Breast epithelium (tissue), 3 donors: ENCODE results near the gene ETV3L.

Source experiments
- POLR2A ChIP-seq: fragments of 450-650 bp; IDR thresholded peaks from one replicate; pipeline ENCODE4 v1.6.1; 2016; ENCODE audit warnings: antibody characterized with exemption, mild to moderate bottlenecking, moderate library complexity
- POLR2AphosphoS5 ChIP-seq, 3 donors: sonication (generic); formaldehyde crosslinking; IDR thresholded peaks; one replicate each; pipeline ENCODE4 v1.6.1; 2017; ENCODE audit warnings: antibody characterized with exemption in 3 of 3
- TF ChIP-seq, protein P1 (sequence below), 3 donors: fragments of 450-650 bp; IDR thresholded peaks; one replicate each; pipeline ENCODE4 v1.5.1; 2016 to 2017; ENCODE audit warnings: antibody characterized with exemption in 3 of 3, mild to moderate bottlenecking in 3 of 3, moderate library complexity in 3 of 3

DNA sequence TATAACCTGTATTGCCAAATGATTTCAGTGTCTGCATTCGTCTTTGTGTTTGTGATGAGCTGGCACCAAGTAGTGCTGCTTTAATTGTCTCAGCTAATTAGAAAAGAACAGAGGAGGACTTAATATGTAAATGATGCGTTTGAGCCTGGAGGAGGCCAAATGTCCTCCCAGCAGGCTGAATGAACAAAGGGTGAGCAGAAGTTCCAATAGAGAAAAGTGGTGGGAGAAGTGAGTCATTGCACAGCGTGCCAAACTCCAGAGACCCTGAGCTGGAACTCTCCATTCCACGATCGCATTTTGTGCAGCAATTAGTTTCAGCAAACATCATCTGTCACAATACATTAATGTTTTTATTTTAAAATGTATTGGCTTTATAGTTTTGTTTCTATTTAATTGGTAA is 17.9 kb downstream of the ETV3L start:
- TF ChIP-seq, protein P1, sequence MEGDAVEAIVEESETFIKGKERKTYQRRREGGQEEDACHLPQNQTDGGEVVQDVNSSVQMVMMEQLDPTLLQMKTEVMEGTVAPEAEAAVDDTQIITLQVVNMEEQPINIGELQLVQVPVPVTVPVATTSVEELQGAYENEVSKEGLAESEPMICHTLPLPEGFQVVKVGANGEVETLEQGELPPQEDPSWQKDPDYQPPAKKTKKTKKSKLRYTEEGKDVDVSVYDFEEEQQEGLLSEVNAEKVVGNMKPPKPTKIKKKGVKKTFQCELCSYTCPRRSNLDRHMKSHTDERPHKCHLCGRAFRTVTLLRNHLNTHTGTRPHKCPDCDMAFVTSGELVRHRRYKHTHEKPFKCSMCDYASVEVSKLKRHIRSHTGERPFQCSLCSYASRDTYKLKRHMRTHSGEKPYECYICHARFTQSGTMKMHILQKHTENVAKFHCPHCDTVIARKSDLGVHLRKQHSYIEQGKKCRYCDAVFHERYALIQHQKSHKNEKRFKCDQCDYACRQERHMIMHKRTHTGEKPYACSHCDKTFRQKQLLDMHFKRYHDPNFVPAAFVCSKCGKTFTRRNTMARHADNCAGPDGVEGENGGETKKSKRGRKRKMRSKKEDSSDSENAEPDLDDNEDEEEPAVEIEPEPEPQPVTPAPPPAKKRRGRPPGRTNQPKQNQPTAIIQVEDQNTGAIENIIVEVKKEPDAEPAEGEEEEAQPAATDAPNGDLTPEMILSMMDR (IDR thresholded peaks at IDR 0.05), result no peak
- TF ChIP-seq POLR2A, result no peak
- TF ChIP-seq POLR2AphosphoS5 (IDR thresholded peaks at IDR 0.05), result no peak
